Kidney capillary endothelial cell (primary cell): ENCODE results near the gene TBX1.
"Not testable (repeated sequence)": the region's sequence is repeated elsewhere in the genome, so short reads cannot be mapped to it uniquely, and the experiment has no call there.

ENCODE experiments used
- DNase-seq: peaks from one replicate; pipeline ENCODE4 v3.0.0-alpha.2; 2018; ENCODE audit warnings: low spot score

TBX1 gene

GRCh38 chr22:19784384-19785175 lies 24.0 kb downstream of the TBX1 start:
- DNase-seq, result no peak

- no peak for DNase-seq
Measured at GRCh38 chr22:19785461-19786263, 25.1 kb downstream of the TBX1 start.

GRCh38 chr22:19786264-19786585 lies 25.6 kb downstream of the TBX1 start:
- no peak for DNase-seq

- no peak for DNase-seq
Measured at GRCh38 chr22:19786959-19787848, 26.6 kb downstream of the TBX1 start.

GRCh38 chr22:19787849-19788141 lies 27.2 kb downstream of the TBX1 start:
- no peak for DNase-seq

DNA sequence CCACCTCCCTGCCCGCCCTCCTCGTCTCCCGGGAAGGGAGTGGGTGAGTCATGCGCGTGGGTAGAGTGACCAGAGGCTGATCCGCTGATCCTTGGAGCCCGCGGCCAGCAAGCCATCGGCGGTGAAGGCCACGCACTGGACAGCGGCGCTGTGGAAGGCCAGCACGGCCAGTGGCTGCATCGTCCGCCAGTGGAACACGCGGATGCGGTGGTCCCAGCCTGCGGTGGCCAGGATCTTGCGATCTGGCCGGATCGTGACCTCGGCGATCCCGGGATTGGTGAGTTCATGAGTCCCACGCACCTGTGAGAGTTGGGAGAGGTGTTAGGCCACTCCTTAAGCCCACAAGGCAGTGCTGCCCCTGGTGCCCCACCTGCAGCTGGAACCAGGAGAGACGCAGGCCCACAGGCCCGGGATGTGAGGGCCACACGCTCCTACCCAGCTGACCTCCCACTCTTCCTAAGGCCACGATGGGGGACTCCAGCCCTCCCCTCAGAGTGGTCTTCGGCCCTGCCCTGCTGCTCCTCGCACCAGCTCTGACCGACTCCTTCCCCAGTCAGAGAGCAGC lies 28.2 kb downstream of the TBX1 start:
- DNase-seq, result no peak

- DNase-seq, result no peak
Measured at GRCh38 chr22:19789406-19789805, 28.8 kb downstream of the TBX1 start.

DNA sequence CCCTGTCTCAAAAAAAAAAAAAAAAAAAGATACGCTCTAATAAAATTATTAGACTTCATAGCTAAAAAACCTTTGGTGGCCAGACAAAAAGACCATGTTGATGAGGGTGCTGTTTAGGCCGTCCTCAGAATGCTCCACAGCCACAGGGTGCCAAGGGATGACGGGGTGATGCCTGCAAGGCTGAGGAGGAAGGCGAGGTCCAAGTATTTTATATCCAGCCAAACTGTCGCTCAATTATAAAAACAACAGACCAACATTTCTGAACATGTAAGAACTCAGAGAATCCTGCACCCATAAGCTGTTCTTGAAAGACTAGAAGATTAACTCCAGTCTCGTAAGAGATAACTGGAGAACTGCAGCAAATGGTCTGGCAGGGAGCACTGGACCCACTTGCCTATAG lies 29.2 kb downstream of the TBX1 start:
- no peak for DNase-seq

DNA sequence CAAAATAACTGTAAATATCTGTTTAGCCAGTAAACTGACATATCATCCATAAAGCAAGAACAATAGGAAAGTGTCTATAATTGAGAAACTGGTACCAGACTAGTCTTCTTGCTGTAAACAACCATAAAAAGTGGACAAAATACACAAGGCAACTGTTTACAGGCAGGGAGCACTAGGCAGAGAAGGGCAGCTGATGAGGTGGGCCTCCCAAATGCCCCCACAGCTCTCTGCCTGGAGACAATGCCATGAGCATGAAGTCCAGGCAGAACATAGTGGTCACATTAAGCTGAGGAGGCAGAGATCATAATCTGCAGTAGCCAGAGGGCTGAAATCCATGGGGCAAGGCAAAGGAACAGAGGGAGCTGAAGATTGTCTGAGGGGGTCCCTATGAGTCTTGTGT lies 30.7 kb downstream of the TBX1 start:
- DNase-seq, result no peak

- no peak for DNase-seq
Measured at GRCh38 chr22:19791894-19792293, 31.3 kb downstream of the TBX1 start.

DNA sequence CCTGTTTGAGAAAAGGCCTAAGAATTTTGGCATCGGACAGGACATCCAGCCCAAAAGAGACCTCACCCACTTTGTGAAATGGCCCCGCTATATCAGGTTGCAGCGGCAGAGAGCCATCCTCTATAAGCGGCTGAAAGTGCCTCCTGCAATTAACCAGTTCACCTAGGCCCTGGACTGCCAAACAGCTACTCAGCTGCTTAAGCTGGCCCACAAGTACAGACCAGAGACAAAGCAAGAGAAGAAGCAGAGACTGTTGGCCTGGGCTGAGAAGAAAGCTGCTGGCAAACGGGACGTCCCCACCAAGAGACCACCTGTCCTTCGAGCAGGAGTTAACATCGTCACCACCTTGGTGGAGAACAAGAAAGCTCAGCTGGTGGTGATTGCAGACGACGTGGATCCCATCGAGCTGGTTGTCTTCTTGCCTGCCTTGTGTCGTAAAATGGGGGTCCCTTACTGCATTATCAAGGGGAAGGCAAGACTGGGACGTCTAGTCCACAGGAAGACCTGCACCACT lies 31.9 kb downstream of the TBX1 start:
- DNase-seq, result not testable (repeated sequence)

- DNase-seq, result no peak
Measured at GRCh38 chr22:19793161-19793560, 32.6 kb downstream of the TBX1 start.

GRCh38 chr22:19793661-19794310 lies 33.2 kb downstream of the TBX1 start:
- DNase-seq, result no peak

DNA sequence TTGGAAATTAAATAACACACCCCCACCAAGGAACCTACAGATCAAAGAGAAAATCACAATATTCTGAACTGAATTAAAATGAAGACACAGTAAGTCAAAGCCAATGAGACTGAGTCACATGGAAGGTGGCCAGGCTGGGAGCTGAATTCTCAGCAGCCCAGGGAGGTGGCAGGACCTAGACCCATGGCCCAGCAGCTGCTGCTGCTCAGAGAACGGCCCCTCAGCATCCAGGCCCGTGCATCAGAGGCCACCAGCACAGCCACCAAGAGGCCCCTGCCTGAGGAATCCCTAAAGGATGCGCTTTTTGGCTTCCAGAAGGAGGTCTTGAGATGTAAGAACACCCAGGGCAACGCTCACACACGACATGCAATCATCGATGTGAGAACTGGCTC lies 35.0 kb downstream of the TBX1 start:
- DNase-seq, result no peak

GRCh38 chr22:19796160-19796559 lies 35.6 kb downstream of the TBX1 start:
- DNase-seq, result no peak

- no peak for DNase-seq
Measured at GRCh38 chr22:19797086-19798002, 36.8 kb downstream of the TBX1 start.

GRCh38 chr22:19798003-19798665 lies 37.6 kb downstream of the TBX1 start:
- no peak for DNase-seq

GRCh38 chr22:19798891-19799293 lies 38.3 kb downstream of the TBX1 start:
- no peak for DNase-seq

DNA sequence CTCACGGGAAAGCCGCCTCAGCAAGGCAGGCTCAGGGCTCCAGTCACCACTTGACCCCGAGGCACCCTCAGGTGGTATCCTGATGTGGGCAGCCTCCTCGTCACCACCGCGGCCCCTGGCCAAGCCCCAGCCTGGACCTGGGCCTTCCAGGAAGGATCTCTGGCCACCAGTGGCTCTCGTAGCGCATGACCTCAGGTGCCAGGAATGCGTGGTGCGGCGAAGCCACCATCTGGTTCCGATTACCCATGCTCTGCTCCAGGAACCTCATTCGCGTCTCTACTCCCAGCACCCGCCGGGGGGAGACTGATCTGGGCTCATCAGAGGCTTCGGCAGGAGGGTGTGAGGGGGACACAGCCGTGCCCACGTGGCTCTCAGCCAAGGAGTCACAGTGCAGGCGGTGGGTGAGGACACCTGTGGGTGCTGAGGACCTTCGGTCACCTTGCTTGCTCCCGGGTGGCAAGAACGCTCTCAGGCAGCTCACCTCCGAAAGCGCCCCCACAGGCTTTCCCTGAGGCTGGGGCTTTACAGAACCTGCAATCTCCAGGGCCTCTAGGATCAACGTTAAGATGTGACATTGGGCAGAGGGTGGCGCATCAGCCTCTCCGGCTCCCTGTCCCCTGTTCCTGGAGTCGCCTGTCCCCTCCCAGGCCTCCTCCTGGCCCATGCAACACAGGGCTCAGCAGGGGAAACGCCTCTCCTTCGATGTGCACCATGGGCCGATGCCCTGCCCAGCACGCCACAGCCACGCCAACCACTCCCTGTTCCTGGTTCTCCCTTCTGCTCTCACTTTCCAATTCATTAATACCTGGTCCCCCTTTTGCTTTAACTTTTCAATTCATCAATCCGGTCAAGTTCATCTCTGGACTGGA lies 39.0 kb downstream of the TBX1 start:
- no peak for DNase-seq
